DND-41 (cell line): ENCODE results near the gene HIPK4.
A peak's percentile ranks its signal among the peaks of the same experiment; 100 is the strongest.

ENCODE experiments used
- ATAC-seq: fragments of 200-7000 bp; cut with Tn5 transposase; 3 replicates; pipeline ENCODE4 v1.9.1; 2021; ENCODE audit warnings: low read depth; ENCODE audit not compliant: insufficient read depth
- DNase-seq: peaks from one replicate; pipeline ENCODE4 v3.0.0-alpha.2; 2020
- H2AFZ ChIP-seq: 2 replicates; pipeline ENCODE4 v1.6.0; 2012; ENCODE audit warnings: low read depth, low read length
- H3K27ac ChIP-seq: 2 replicates; pipeline ENCODE4 v1.5.1; 2012; ENCODE audit warnings: low read length, inconsistent platforms
- H3K27me3 ChIP-seq: fragments of 200-600 bp; sonication (generic); 2 replicates; pipeline ENCODE4 v1.6.0; 2012; ENCODE audit warnings: low read length, mild to moderate bottlenecking, inconsistent platforms; ENCODE audit not compliant: insufficient read depth, poor library complexity
- H3K36me3 ChIP-seq: 2 replicates; pipeline ENCODE4 v1.5.1; 2012; ENCODE audit warnings: low read length, inconsistent platforms; ENCODE audit not compliant: insufficient read depth
- H3K4me1 ChIP-seq: 2 replicates; pipeline ENCODE4 v1.5.1; 2012; ENCODE audit warnings: mild to moderate bottlenecking, low read length; ENCODE audit not compliant: insufficient read depth
- H3K4me2 ChIP-seq: 2 replicates; pipeline ENCODE4 v1.6.0; 2012; ENCODE audit warnings: mild to moderate bottlenecking, moderate library complexity, low read length, inconsistent platforms; ENCODE audit not compliant: insufficient read depth
- H3K4me3 ChIP-seq, 2 experiments: fragments of 200-600 bp in 1 of 2; shearing (Covaris generic) in 1 of 2; 2 replicates each; pipeline ENCODE4 v1.5.1; 2012 to 2016; ENCODE audit warnings: inconsistent platforms in 2 of 2, low read length in 2 of 2, mild to moderate bottlenecking in 2 of 2, low read depth in 1 of 2, moderate library complexity in 1 of 2
- H3K79me2 ChIP-seq: 2 replicates; pipeline ENCODE4 v1.6.0; 2012; ENCODE audit warnings: low read length, inconsistent platforms; ENCODE audit not compliant: insufficient read depth
- H3K9ac ChIP-seq: 2 replicates; pipeline ENCODE4 v1.6.0; 2012; ENCODE audit warnings: low read depth, mild to moderate bottlenecking, inconsistent platforms, low read length, moderate library complexity
- H3K9me3 ChIP-seq: 2 replicates; pipeline ENCODE4 v1.5.1; 2012; ENCODE audit warnings: low read length, moderate library complexity, mild to moderate bottlenecking, inconsistent platforms; ENCODE audit not compliant: insufficient read depth, severe bottlenecking
- H4K20me1 ChIP-seq: 2 replicates; pipeline ENCODE4 v1.6.0; 2012; ENCODE audit warnings: low read length; ENCODE audit not compliant: insufficient read depth
- EZH2 ChIP-seq: IDR thresholded peaks from 3 replicates; pipeline ENCODE4 v1.6.1; 2012; ENCODE audit warnings: borderline replicate concordance, low read depth, mild to moderate bottlenecking, moderate library complexity, low read length, inconsistent platforms; ENCODE audit not compliant: severe bottlenecking
- TF ChIP-seq, protein P1 (sequence below): IDR thresholded peaks from 2 replicates; pipeline ENCODE4 v1.5.1; 2012; ENCODE audit warnings: borderline replicate concordance, low read length, moderate library complexity, mild to moderate bottlenecking; ENCODE audit not compliant: poor library complexity, severe bottlenecking; ENCODE audit errors: extremely low read depth

Gene HIPK4

GRCh38 chr19:40356681-40357595 is 33.0 kb downstream of the HIPK4 start:
- no peak overlapping the region for H3K9ac ChIP-seq
- H3K79me2 ChIP-seq, result no peaks in the 10 kb centered on the region
- TF ChIP-seq EZH2, result no peak
- TF ChIP-seq, protein P1, sequence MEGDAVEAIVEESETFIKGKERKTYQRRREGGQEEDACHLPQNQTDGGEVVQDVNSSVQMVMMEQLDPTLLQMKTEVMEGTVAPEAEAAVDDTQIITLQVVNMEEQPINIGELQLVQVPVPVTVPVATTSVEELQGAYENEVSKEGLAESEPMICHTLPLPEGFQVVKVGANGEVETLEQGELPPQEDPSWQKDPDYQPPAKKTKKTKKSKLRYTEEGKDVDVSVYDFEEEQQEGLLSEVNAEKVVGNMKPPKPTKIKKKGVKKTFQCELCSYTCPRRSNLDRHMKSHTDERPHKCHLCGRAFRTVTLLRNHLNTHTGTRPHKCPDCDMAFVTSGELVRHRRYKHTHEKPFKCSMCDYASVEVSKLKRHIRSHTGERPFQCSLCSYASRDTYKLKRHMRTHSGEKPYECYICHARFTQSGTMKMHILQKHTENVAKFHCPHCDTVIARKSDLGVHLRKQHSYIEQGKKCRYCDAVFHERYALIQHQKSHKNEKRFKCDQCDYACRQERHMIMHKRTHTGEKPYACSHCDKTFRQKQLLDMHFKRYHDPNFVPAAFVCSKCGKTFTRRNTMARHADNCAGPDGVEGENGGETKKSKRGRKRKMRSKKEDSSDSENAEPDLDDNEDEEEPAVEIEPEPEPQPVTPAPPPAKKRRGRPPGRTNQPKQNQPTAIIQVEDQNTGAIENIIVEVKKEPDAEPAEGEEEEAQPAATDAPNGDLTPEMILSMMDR, result no peak
- DNase-seq (no peak), ATAC-seq (no peak)
- H3K27me3 ChIP-seq, result no peaks in the 10 kb centered on the region
- no peaks in the 10 kb centered on the region for H3K36me3 ChIP-seq
- no peaks in the 10 kb centered on the region for H4K20me1 ChIP-seq
- H3K4me2 ChIP-seq, result no peak overlapping the region
- H3K9me3 ChIP-seq, result no peaks in the 10 kb centered on the region
- no peak overlapping the region for H3K27ac ChIP-seq
- no peak overlapping the region for H3K4me3 ChIP-seq
- H3K4me1 ChIP-seq, result no peaks in the 10 kb centered on the region
- H2AFZ ChIP-seq, result no peak overlapping the region

- ATAC-seq, result no peak
- H3K36me3 ChIP-seq, result no peaks in the 10 kb centered on the region
- no peak overlapping the region for H3K9ac ChIP-seq
- H2AFZ ChIP-seq, result no peak overlapping the region
- no peaks in the 10 kb centered on the region for H3K9me3 ChIP-seq
- DNase-seq, result no peak
- no peaks in the 10 kb centered on the region for H3K79me2 ChIP-seq
- no peak overlapping the region for H3K27ac ChIP-seq
- H3K27me3 ChIP-seq, result no peaks in the 10 kb centered on the region
- no peak overlapping the region for H3K4me3 ChIP-seq
- H3K4me1 ChIP-seq, result no peaks in the 10 kb centered on the region
- TF ChIP-seq EZH2, result no peak
- TF ChIP-seq, protein P1, result no peak
- no peak overlapping the region for H3K4me2 ChIP-seq
- H4K20me1 ChIP-seq, result no peaks in the 10 kb centered on the region
Observed at GRCh38 chr19:40355975-40356680, 33.9 kb downstream of the HIPK4 start.

DNA sequence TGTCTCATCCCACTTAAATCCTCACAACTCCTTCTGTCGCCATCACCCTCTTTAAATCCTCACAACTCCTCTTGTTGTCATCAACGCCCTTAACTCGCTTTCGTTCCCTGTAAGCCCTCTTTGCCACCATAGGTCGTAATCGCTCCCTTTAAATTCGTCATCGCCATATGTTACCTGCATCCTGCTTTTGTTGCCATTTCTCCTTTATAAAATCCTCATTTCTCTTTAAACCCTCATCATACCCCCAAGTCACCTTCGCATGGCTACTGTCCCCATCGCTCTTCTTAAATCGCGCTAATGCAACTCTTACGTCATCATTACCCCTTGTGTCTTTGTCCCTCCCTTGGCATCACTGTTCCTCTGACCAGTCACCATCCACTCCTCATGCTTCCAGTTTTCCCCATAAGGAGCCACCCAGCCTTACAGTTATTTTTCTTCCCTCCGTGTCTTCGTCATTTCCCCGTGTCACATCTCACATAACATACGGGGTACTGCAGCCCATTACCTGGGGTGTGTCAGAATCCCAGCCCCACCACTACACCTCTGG is 40.9 kb downstream of the HIPK4 start:
- no peaks in the 10 kb centered on the region for H3K27me3 ChIP-seq
- H2AFZ ChIP-seq, result peak overlapping the region; percentile 71
- H3K79me2 ChIP-seq, result peaks cover 39% of the 10 kb centered on the region
- H3K4me2 ChIP-seq, result peak overlapping the region; percentile 89
- H3K4me3 ChIP-seq, result peak overlapping the region; percentile 45 to 67; a peak in 3 of 4 replicates
- H4K20me1 ChIP-seq, result peaks cover 7% of the 10 kb centered on the region; the same call in 1 of the 2 replicates
- no peaks in the 10 kb centered on the region for H3K9me3 ChIP-seq
- TF ChIP-seq, protein P1, result no peak
- peak overlapping the region; percentile 71 for H3K9ac ChIP-seq
- DNase-seq, result no peak
- H3K4me1 ChIP-seq, result peaks cover 30% of the 10 kb centered on the region
- H3K36me3 ChIP-seq, result peaks cover 9% of the 10 kb centered on the region; the same call in 1 of the 2 replicates
- ATAC-seq, result no peak
- peak overlapping the region; percentile 54 for H3K27ac ChIP-seq
